ENCODE results near the gene VIT.

DNA sequence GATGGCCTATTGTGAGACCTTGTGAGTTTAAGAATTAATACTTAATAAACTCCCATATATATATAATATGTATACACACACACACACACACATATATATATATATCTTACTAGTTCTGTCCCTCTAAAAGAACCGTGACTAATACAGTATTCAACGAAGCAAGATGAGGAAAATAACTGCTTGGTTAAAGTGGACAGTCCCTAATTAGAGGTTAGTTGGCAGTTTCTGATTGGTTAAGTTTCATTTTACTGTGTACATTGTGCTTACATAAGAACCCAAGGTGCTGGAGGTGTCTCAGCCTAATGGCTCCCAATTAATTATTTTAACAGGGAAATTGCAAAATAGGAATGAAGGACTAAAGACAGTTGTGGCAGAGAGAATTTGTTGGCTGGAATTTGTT, 137.7 kb downstream of the VIT start:
- TF ChIP-seq, protein P1, sequence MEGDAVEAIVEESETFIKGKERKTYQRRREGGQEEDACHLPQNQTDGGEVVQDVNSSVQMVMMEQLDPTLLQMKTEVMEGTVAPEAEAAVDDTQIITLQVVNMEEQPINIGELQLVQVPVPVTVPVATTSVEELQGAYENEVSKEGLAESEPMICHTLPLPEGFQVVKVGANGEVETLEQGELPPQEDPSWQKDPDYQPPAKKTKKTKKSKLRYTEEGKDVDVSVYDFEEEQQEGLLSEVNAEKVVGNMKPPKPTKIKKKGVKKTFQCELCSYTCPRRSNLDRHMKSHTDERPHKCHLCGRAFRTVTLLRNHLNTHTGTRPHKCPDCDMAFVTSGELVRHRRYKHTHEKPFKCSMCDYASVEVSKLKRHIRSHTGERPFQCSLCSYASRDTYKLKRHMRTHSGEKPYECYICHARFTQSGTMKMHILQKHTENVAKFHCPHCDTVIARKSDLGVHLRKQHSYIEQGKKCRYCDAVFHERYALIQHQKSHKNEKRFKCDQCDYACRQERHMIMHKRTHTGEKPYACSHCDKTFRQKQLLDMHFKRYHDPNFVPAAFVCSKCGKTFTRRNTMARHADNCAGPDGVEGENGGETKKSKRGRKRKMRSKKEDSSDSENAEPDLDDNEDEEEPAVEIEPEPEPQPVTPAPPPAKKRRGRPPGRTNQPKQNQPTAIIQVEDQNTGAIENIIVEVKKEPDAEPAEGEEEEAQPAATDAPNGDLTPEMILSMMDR (conservative IDR thresholded peaks at IDR 0.05; ENCODE audit: low read length) = no peak
- TF ChIP-seq EZH2phosphoT487 (IDR thresholded peaks at IDR 0.05; ENCODE audit: borderline replicate concordance) = no peak

Measured in Loucy (cell line).